RKO (cell line): ENCODE measurements around the gene CHSY3.

Experiments used
- DNase-seq: peaks from one replicate; pipeline ENCODE4 v3.0.0-alpha.2; 2016; ENCODE audit warnings: low spot score

Gene CHSY3

GRCh38 chr5:129904102-129904666, at the start of gene CHSY3:
CHSY3 (plus strand) TSS chr5:129904465.
- DNase-seq, result no peak

DNA sequence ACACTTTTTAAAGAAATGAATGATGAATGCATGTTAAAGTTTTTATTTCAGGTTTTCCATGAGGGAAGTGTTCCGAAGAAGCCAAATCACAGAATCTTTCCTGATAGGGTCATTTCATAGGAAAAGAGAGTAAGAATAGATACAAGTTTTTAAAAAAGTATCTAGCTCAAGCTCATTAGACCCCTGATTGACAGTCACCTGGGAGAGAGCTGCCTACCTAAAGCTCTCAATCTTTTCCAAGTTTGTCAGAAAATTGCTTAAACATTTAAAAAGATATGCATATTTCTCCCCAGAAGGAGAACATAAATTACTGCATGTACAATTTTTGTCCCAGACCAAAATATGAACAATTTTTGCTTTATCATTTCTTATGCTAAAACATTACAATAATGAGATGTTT, 47.9 kb upstream of the CHSY3 start:
- DNase-seq, result no peak

DNA sequence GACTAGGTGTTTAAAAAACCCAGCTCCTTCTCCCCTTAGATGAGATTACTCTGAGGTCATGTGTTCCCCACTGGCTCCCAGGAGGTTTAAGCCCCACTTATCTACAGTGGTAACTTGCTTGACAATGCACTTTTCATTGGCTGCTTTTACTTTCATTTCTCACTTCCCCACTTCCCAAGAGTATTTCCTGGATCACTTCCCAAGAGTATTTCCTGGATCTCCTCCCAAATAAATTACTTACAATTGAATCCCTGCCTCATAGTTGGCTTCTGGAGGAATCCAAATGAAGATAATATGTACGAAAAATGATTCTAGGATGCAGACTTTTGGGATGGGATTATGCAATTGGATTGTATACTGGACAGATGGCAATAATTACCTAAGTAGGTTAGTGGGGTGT, 47.1 kb upstream of the CHSY3 start:
- no peak for DNase-seq

DNA sequence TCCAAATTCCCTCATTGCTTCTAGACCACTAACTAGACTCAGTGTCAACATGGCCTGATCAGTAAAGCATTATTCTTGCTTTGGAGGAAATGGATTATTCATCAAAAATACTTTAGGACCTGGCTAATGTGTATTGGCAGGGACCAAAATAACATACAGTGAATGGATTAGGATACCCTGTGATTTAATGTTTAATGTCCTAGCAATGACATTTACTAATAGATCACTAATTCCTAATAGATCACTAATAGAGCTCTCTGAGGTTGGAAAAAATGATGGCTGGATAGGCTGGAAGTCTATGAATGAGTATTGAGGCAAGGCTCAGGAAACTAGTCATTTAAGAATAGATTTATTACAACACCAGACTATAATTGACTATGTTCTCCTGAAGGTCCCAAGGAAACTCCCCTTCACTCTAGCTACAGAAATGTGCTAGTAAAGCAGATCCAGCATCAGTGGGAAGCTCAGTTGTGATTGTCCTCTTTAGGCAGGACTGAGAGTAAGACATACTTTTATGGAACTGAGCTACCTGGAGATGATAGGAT, 46.1 kb upstream of the CHSY3 start:
- DNase-seq, result no peak

- no peak for DNase-seq
Measured at GRCh38 chr5:129884322-129884721, 19.9 kb upstream of the CHSY3 start.

- DNase-seq, result peak; percentile 14
Measured at GRCh38 chr5:129899454-129899853, 4.8 kb upstream of the CHSY3 start.

DNA sequence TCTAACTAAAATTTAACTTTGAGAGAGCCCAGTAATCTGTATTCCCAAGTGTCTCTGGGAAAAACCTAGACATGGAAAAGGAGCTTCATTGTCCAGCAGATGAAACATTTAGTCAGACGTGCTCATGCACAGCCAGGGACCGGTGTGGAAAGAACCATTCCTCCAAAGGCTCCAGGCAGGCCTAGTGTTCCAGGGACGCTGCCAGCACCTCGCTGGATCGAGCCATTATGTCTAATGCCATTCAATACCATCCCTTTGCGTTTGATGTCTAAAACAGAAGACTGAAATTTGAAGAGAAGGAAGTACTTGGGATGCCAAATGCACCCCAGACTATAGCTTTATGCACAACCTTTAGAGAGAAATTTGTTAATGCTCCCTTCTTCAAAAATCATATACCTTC, 1.4 kb upstream of the CHSY3 start:
- no peak for DNase-seq

GRCh38 chr5:129903466-129904101, 681 bp upstream of the CHSY3 start:
- DNase-seq, result no peak

DNA sequence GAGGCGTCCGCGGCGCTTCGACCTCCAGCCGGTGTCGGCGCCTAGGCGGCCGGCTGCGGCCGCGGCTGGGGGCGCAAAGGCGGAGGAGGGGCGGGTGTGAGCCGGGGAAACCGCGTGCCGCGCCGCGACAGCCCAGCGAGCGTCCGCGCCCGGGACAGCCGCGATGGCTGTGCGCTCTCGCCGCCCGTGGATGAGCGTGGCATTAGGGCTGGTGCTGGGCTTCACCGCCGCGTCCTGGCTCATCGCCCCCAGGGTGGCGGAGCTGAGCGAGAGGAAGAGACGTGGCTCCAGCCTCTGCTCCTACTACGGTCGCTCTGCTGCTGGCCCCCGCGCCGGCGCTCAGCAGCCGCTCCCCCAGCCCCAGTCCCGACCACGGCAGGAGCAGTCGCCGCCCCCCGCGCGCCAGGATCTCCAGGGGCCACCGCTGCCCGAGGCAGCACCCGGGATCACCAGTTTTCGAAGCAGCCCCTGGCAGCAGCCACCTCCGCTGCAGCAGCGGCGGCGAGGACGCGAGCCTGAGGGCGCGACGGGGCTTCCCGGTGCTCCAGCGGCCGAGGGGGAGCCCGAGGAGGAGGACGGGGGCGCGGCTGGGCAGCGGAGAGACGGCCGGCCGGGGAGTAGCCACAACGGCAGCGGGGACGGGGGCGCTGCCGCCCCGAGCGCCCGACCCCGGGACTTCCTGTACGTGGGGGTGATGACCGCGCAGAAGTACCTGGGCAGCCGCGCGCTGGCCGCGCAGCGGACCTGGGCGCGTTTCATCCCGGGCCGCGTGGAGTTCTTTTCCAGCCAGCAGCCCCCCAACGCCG, 605 bp downstream of the CHSY3 start:
- no peak for DNase-seq

- no peak for DNase-seq
Measured at GRCh38 chr5:129905473-129906176, 1.4 kb downstream of the CHSY3 start.

DNA sequence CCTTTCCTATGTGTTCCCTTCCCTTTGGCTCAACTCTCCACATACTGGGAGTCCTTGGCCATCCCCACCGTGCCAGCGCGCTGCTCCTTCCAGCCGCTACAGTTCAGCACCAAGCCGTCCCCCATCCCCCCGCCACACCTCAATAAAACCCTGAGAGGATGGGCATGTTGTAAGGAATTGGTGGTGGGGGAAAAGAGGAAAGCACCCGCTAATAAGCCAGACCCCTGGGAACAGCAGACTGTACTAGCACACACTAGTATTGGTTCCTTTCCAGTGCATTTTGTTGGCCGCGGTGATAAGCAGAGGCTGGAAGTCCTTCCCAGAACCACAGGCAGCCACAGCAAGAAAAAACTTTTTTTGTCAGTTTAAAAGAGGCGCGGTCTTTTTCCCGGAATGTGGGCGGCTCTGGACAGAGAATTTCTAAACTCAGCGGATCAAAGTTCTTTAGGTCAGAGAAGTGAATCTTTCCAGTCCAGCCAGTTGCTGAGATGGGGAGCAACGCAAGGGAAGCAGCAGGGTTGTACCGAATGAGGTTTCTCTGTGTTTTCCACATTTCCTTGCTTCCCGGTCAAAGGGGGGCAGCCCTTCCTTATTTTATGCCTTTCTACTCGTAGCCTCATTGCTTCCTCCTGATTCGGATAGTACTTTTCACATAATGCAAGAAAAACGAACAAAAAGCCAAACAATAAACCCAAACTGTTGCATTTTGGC, 2.1 kb downstream of the CHSY3 start:
- DNase-seq, result no peak

DNA sequence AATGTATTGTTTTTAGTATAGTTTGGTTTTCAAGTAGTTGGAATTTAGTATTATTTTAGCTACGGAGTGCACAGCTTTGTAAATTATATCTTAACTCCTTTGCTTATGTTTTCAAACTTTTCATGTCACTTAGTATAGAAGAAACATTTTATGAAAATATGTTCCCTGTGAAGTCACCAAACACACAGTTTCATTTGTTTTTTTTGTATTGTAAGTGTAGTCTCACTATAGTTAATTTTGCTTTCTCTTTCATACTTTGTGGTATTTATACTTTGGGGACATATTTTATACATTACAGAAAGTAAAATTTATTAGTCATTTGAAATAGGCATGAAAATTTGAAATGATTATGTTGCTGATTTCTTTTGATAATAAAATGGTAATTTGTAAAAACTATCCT, 5.0 kb downstream of the CHSY3 start:
- DNase-seq, result no peak

DNA sequence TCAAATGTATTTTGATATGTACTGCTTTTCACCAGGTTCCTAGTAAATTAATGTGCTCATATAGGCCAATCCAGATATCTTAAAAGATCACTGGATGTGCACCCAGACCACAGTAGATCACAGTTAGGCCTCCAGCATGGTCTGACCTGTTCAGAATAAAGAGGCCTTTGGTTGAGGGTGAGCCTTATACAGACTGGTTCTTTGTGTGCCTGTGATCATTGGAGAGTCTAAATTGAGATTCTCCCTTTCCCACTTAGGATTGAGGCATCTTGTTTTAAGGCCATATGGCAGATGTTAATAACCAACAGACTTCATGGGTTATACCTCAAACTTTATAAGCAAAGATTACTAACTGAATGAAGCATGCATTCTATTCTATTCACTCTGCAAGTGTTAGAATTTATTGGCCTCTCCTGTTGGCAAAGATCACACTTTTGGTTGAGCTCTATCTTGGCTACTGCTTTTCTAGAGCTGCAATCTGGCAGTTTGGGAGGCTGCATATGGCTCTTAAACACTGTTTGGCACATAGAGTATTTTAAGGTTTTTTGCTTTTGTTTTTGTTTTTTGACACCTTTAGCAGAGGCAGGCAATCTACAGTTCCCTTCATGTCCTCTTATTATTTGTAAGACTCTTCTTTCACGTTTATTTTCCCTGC, 8.5 kb downstream of the CHSY3 start:
- DNase-seq, result no peak

GRCh38 chr5:129915415-129915814, 11.2 kb downstream of the CHSY3 start:
- no peak for DNase-seq

GRCh38 chr5:129917224-129917623, 13.0 kb downstream of the CHSY3 start:
- no peak for DNase-seq

DNA sequence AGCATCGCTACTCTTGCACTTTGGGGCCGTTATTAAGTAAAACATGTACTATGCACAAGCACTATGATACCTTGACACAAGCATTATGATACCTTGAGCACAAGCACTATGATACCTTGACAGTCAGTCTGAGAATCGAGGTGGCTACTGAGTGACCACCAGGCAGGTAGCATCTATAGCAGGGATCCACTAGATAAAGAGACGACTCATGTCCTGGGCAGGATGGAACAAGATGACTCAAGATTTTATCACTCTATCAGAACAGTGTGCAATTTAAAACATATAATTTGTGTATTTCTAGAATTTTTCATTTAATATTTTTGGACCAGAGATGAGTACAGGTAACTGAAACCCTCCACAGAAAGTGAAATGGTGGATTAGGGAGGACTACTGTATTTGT, 16.9 kb downstream of the CHSY3 start:
- no peak for DNase-seq

DNA sequence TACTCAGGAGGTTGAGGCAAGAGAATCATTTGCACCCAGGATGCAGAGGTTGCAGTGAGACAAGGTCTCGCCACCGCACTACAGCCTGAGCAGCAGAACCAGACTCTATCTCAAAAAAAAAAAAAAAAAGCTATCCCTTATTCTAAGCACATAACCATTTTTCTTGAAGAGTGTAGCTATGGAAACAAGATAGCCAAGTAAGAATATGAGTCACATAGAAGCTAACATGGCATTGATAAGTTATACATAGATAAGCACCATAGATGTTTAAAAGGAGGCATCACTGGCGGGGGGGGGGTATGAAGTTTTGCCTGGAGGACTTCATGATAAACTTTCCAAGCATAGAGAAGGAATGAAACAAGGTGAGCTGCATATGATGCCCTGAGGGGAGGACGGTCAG, 26.0 kb downstream of the CHSY3 start:
- DNase-seq, result no peak

GRCh38 chr5:129935626-129936025, 31.4 kb downstream of the CHSY3 start:
- no peak for DNase-seq

DNA sequence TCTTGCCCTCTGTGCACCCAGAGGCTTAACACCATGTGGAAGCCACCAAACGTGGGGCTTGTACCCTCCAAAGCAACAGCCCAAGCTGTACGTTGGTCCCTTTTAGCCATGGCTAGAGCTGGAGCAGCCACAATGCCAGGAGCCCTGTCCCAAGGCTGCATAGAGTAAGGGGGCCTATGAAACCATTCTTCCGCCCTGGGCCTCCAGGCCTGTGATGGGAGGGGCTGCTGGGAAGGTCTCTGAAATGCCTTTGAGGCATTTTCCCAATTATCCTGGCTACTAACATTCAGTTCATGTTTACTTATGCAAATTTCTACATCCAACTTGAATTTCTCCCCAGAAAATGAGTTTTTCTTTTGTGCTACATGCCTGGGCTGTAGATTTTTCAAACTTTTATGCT, 33.8 kb downstream of the CHSY3 start:
- no peak for DNase-seq

DNA sequence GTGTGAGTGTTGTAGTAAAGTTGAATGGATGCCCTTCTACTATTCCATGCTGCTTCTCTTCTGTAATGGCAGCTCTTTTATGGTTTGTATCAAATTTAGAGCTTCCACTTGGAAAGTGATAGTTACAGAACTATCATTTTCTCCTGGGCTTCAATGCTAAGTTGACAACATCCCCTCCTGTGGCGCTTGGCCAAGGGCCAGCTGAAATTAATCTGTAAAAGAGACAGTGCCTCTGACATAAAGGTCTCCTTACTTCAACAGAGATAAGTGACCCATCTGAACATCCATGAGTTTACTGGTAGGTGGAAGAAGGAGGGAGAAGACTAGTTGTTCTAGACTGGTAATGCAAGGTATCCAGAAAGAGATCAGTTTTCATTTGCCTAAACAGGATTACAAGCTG, 39.7 kb downstream of the CHSY3 start:
- no peak for DNase-seq

- no peak for DNase-seq
Measured at GRCh38 chr5:129945028-129945427, 40.8 kb downstream of the CHSY3 start.
